Thyroid gland (tissue), 4 donors: ENCODE results near the gene SLC35G3.

Experiments used
- CTCF ChIP-seq, 6 experiments: fragments of 200-600 bp in 3 of 6; fragments of 450-650 bp in 3 of 6; sonication (generic) in 3 of 6; IDR thresholded peaks; one replicate each; pipeline ENCODE4 v1.5.1; 2016 to 2019; ENCODE audit warnings: antibody characterized with exemption in 6 of 6, mild to moderate bottlenecking in 2 of 6, inconsistent platforms in 1 of 6, moderate library complexity in 1 of 6
- POLR2A ChIP-seq, 2 donors: fragments of 450-650 bp; IDR thresholded peaks; one replicate each; pipeline ENCODE4 v1.6.1; 2017; ENCODE audit warnings: antibody characterized with exemption in 2 of 2, mild to moderate bottlenecking in 2 of 2, moderate library complexity in 1 of 2

- TF ChIP-seq CTCF (IDR thresholded peaks at IDR 0.05) (no peak), POLR2A (IDR thresholded peaks at IDR 0.05) (no peak)
These were observed 16.5 kb upstream of the SLC35G3 start for GRCh38 chr17:35210741-35211140.
